ENCODE measurements around the gene VPS51. TPM values are rescaled to one million over a fixed set of nuclear protein-coding genes. Genes with fewer than 3 reads are reported as not detected.

VPS51 gene
- total and polyA plus RNA-seq, 9 of the 15 experiments (the other 6 are each of a cell fraction or from before 2014, with no cell fraction given), result 1.8 to 143 (median 46.8) TPM

DNA sequence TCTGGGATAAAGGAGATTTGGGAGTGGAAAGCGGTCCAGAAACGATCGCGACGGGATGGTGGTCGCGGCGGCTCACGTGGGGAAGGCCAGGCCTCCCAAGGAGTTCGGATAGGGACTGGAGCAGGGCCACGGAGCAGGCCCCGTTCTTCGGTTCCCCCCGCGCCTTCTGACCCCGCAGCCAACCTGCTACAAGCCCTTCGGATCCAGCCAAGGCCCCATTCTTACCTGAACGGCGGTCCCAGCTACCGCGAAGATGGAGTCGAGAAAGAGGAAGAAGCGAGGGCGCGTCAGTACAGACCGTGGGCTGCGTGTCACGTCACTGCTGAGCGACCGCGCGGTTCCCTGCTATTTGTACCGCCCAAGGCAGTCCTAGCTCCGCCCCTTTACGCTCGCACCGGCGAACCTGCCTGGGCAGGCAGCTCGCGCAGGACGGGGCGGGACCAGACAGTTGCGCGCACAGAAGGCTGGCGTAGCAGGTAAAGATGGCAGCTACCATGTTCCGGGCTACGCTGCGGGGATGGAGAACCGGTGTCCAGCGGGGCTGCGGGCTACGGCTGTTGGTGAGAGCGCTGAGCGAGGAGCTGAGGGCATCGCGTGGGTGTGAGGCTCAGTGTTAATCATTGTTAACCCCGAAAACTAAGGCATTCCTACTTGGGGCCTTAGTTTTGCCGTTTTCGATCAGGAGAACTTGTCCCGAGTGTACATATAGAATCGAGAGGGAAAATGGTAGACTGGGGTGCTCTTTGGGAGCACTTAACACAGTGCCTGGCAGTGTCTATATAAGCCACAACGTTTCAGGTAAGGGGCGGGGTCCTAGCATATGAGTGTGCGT lies 26.1 kb downstream of the VPS51 start, which contains the start of the genes FAU and MRPL49 (continued):
- no peak for TF ChIP-seq ZNF23 (CRISPR knock-in tag; IDR thresholded peaks at IDR 0.05)
- TF ChIP-seq BDP1 (IDR thresholded peaks at IDR 0.05; ENCODE audit: insufficient read depth, insufficient read length), result no peak
- peak; percentile 78 for TF ChIP-seq E2F8 (IDR thresholded peaks at IDR 0.05; ENCODE audit: low read depth, partially characterized antibody)
- TF ChIP-seq PCBP2 (IDR thresholded peaks at IDR 0.05; ENCODE audit: low read depth, low read length, poor library complexity, severe bottlenecking), result no peak
- TF ChIP-seq ZNF217 (CRISPR knock-in tag; IDR thresholded peaks at IDR 0.05), result no peak
- TF ChIP-seq ZKSCAN8 (CRISPR knock-in tag; IDR thresholded peaks at IDR 0.05), result no peak
- TF ChIP-seq, protein P1, sequence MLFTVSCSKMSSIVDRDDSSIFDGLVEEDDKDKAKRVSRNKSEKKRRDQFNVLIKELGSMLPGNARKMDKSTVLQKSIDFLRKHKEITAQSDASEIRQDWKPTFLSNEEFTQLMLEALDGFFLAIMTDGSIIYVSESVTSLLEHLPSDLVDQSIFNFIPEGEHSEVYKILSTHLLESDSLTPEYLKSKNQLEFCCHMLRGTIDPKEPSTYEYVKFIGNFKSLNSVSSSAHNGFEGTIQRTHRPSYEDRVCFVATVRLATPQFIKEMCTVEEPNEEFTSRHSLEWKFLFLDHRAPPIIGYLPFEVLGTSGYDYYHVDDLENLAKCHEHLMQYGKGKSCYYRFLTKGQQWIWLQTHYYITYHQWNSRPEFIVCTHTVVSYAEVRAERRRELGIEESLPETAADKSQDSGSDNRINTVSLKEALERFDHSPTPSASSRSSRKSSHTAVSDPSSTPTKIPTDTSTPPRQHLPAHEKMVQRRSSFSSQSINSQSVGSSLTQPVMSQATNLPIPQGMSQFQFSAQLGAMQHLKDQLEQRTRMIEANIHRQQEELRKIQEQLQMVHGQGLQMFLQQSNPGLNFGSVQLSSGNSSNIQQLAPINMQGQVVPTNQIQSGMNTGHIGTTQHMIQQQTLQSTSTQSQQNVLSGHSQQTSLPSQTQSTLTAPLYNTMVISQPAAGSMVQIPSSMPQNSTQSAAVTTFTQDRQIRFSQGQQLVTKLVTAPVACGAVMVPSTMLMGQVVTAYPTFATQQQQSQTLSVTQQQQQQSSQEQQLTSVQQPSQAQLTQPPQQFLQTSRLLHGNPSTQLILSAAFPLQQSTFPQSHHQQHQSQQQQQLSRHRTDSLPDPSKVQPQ (CRISPR knock-in tag; IDR thresholded peaks at IDR 0.05; ENCODE audit: borderline replicate concordance), result no peak
- no peak for TF ChIP-seq PHF21A (IDR thresholded peaks at IDR 0.05; ENCODE audit: borderline replicate concordance, low read depth)
- TF ChIP-seq PHF20 (IDR thresholded peaks at IDR 0.05; ENCODE audit: partially characterized antibody), result peak; percentile 91
- 0 out of 2 replicates have a peak, but pooled peaks have one; percentile 21 for TF ChIP-seq FOXM1 (IDR thresholded peaks at IDR 0.05; ENCODE audit: low read depth)
- peak; percentile 75; the same call in 1 of the 2 replicates for TF ChIP-seq FOXM1 (CRISPR knock-in tag; IDR thresholded peaks at IDR 0.05; ENCODE audit: low read depth)
- no peak for TF ChIP-seq ELF2 (CRISPR knock-in tag; IDR thresholded peaks at IDR 0.05)
- no peak for TF ChIP-seq SMARCA4 (IDR thresholded peaks at IDR 0.05)
- TF ChIP-seq ZNF644 (tag; IDR thresholded peaks at IDR 0.05; ENCODE audit: low read depth), result no peak
- TF ChIP-seq EZH2 (IDR thresholded peaks at IDR 0.05; ENCODE audit: borderline replicate concordance, low read depth, low read length), result no peak
- TF ChIP-seq ZBTB1 (CRISPR knock-in tag; IDR thresholded peaks at IDR 0.05; ENCODE audit: borderline replicate concordance, low read depth), result no peak
- no peak for TF ChIP-seq HIVEP1 (CRISPR knock-in tag; IDR thresholded peaks at IDR 0.05)

All from K562 (cell line).